Cerebellar nuclear complex (tissue), 1 donor: ENCODE results near the gene MRPL52.
"Not testable (repeated sequence)": the region's sequence is repeated elsewhere in the genome, so short reads cannot be mapped to it uniquely, and the experiment has no call there.

ENCODE experiments used
- DNase-seq, 2 experiments: peaks; one replicate each; lab custom pipeline; 2025; lab: John Stamatoyannopoulos, UW

MRPL52 gene

DNA sequence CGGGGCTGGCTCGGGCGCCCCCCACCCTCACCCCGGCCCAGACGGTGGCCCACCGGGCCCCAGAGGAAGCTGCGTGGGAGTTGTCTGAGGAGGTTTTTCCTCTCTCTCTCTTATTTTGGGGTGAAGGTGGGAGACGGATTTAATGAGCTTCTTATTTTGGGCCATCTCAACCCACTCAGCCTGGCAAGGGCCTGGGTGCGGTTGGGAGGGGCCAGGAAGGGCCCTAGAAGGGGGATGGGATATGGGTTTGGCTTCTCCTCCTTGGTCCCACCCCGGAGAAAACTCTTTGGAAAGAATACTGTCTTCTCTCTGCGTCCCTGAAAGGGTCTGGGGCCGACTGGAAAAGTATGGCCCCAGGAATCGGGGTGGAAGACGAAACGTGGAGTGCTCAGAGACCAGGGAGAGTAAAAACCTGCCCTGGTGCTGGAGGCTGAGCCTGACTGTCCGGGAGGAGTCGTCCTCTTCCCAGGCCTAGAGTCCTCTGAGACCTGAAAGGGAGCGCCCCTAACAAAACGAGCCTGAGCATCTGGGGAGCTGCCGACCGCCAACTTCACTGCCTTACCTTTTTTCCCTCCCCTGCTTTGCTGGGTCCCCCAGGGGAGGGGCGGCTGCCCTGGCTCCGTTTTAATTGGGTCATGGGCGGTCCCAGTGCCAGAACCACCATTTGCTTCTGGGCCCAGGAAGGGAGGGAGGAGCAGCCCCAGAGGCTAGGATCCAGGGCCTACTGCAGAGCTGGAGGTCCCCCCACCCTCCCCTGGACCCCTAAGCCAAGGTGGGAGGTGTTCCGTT is 8.3 kb downstream of the MRPL52 start:
- DNase-seq, result no peak

- DNase-seq, result no peak
Measured at GRCh38 chr14:22838631-22839041, 8.9 kb downstream of the MRPL52 start.

- DNase-seq, result no peak
Measured at GRCh38 chr14:22839159-22839779, 9.6 kb downstream of the MRPL52 start.

GRCh38 chr14:22841311-22841710 is 11.6 kb downstream of the MRPL52 start:
- DNase-seq, result no peak

GRCh38 chr14:22841769-22842168 is 12.1 kb downstream of the MRPL52 start:
- DNase-seq, result no peak

DNA sequence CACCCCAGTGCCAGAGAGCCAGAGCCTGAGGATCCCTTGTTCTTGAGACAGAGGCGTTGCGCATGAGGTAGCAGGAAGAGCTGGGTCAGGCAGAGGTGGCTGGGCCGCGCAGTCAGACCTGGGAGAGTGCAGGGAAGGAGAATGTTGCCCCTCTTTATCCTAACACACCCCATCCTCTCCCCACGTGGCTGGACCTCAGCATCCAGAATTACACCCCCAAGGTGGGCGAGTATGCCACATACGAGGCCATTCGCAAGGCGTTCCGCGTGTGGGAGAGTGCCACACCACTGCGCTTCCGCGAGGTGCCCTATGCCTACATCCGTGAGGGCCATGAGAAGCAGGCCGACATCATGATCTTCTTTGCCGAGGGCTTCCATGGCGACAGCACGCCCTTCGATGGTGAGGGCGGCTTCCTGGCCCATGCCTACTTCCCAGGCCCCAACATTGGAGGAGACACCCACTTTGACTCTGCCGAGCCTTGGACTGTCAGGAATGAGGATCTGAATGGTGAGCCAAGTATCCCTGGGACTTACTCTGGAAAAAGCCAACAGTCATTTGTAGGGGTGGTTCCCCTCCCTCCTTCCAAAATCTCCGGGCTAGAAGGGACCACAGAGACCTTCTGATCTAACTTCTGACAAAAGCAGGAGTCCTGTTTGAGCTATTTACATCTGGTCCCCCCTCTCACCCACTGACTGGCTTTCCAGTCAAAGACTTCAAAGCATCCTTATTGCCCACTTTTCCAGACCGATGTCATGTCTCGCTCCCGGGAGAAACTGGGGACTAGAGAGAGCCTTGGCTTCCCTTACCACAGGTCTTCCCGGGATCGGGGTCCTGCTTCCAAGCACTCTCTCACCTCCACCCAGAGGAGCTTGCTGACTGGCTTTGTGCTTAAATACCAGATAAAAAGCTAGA is 12.8 kb downstream of the MRPL52 start:
- no peak for DNase-seq

- DNase-seq, result no peak
Measured at GRCh38 chr14:22843123-22843925, 13.6 kb downstream of the MRPL52 start.

GRCh38 chr14:22844221-22845102 is 14.8 kb downstream of the MRPL52 start:
- no peak for DNase-seq

- no peak for DNase-seq
Measured at GRCh38 chr14:22845103-22845394, 15.4 kb downstream of the MRPL52 start.

DNA sequence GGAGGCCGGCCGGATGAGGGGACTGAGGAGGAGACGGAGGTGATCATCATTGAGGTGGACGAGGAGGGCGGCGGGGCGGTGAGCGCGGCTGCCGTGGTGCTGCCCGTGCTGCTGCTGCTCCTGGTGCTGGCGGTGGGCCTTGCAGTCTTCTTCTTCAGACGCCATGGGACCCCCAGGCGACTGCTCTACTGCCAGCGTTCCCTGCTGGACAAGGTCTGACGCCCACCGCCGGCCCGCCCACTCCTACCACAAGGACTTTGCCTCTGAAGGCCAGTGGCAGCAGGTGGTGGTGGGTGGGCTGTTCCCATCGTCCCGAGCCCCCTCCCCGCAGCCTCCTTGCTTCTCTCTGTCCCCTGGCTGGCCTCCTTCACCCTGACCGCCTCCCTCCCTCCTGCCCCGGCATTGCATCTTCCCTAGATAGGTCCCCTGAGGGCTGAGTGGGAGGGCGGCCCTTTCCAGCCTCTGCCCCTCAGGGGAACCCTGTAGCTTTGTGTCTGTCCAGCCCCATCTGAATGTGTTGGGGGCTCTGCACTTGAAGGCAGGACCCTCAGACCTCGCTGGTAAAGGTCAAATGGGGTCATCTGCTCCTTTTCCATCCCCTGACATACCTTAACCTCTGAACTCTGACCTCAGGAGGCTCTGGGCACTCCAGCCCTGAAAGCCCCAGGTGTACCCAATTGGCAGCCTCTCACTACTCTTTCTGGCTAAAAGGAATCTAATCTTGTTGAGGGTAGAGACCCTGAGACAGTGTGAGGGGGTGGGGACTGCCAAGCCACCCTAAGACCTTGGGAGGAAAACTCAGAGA is 16.3 kb downstream of the MRPL52 start:
- no peak for DNase-seq

DNA sequence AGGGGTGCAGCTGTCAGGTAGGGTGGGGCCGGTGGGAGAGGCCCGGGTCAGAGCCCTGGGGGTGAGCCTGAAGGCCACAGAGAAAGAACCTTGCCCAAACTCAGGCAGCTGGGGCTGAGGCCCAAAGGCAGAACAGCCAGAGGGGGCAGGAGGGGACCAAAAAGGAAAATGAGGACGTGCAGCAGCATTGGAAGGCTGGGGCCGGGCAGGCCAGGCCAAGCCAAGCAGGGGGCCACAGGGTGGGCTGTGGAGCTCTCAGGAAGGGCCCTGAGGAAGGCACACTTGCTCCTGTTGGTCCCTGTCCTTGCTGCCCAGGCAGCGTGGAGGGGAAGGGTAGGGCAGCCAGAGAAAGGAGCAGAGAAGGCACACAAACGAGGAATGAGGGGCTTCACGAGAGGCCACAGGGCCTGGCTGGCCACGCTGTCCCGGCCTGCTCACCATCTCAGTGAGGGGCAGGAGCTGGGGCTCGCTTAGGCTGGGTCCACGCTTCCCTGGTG is 17.2 kb downstream of the MRPL52 start:
- DNase-seq, result no peak

DNA sequence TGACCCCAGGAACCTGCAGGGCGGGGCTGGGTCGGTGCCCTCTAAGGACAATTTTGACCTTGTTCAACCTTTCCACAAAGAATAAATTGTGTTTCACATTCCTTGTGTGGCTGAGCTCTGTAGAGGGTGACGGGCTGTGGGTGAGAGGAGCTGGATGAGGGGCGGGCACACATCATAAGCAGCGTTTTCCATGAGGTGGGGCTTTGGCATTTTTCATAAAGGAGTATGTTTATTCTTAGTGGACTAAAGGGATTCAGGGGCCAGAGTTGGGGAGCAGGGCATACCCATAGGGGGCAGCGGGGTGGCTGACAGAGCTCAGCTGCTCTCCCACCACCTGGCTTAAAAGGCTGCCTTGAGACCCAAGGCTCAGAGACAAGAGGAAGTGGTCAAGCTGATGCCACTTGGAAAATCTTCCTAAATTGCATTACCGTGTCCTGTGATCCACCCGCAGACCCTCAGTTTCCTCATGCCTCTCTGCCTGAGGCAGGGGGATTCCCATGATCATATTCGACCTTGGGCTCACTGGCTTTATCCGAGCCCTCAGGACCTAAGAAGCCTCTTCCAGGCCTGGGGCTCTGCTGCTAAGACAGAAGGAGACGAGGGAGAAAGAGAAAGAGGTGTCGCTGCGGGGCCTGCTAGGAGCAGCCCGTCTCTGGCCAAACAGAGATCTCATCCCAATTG is 18.1 kb downstream of the MRPL52 start:
- DNase-seq, result no peak

DNA sequence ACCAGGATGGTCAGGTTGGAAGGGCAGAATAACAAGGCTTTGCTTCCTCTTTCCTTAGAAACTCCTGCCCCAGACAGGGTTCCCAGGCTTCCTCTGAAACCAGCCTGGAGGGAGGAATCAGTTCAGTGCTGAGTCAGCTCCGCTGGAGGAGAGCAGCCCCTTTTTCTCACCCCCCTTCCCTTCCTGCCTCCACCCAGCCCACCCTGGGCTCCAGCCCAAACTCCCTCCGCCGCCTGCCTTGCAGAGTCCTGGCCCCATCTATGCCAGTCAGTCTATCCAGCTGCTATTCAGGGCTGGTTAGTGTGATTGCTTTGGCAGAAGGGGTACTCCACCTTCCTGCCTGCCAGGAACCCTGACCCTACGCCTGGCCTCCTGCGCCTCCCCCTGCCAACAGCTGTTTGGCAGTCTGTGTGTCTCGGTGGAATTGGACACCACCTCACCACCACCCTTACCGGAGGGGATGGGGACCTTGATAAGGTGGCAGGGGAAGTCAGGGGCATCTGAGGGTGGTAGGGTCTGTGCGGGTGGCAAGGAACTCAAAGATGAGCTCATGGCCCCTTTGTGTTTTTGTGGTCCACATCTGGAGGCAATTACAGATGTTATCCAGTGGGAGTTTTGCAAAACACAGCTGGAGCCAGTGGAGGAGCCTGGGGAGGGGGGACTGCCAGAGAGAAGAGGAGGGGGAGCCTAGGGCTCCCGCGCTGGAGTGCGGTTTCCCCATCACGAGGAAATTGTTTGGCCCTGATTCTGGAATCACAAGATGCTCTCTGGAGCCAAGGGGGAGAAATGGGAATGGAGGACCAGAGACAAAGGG is 18.9 kb downstream of the MRPL52 start:
- no peak for DNase-seq

GRCh38 chr14:22849212-22849819 is 19.6 kb downstream of the MRPL52 start:
- no peak for DNase-seq

DNA sequence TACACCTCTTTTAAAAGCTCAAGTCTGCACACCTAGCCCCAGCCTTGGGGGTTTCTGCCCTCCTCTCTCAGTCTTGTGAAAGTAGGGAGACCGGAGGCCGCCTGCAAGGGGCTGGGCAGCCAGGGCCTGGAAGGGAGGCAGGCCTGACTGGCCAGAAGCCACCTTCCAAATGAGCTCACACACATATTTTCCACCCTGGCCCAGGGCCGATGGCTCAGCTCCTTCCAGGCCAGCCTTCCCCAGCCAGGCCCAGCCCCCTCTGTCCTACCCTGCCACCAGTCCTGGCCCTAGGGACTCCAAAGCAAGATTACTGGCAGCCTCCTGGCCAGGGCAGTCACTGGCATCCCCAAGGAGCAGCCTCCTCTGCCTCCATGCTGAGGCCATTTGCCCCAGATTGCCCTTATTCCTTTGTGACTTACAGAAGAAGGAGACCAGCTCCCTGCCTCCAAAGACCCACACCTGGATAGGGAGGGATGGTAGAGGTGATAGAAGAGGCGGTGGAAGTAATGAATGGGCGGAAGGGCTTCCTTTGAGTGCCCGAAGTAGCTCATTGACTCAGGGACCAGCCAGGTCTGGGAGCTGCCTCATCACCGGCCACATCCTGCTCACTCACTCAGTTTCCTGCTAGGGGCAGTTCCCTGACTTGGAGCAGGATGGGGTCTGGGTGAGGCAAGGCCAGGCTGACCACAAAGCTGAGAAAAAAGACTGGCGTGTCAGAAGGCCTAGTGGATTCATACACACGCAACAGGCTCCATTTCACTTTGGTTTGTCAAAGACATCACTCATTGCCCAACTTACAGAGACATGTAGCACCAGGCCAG is 21.5 kb downstream of the MRPL52 start:
- no peak for DNase-seq

DNA sequence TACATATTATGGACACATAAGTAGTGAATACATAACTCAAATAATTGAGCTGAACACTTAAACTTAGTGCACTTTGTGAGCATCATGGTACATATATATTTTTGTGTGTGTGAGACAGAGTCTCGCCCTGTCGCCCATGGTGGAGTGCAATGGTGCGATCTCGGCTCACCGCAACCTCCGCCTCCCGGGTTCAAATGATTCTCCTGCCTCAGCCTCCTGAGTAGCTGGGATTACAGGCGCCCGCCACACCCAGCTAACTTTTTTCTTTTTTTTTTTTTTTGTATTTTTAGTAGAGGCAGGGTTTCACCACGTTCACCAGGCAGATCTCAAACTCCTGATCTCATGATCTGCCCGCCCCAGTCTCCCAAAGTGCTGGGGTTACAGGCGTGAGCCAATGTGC is 22.5 kb downstream of the MRPL52 start:
- not testable (repeated sequence) for DNase-seq

DNA sequence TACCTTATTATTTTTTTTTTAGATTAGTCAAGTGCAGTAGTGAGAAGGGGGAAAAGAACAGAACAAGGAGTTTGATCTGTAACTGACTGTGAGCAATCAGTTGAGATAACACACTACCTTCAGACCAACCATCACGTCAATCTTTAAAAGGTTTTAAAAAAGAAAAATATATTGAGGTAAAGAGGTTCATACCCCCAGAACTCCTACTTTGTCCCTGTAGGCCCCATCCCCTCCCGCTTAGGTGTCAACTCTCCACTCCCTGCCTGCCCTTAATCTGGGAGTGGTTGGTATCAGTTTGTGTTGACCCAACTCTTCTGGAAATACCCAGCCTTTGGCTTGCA is 22.9 kb downstream of the MRPL52 start:
- no peak for DNase-seq
